Omental fat pad (tissue), 4 donors: ENCODE data around the gene IFT88. TPM values are rescaled to one million over a fixed set of nuclear protein-coding genes. Genes with fewer than 3 reads are reported as not detected.

Experiments used
- ATAC-seq: fragments of 150-250 bp; one replicate; pipeline ENCODE4 v1.9.1; 2016; ENCODE audit warnings: mild to moderate bottlenecking, moderate library complexity; ENCODE audit not compliant: low FRiP score
- DNase-seq: peaks from one replicate; pipeline ENCODE4 v3.0.0-alpha.2; 2019; ENCODE audit warnings: low spot score
- total RNA-seq, 4 donors: library from RNA; depleted of rRNA; stranded (reverse); fragments of >200 nt; gene quantifications; one replicate each; pipeline ENCODE4 v1.1.0, GENCODE V29; 2016
- TF ChIP-seq, protein P1 (sequence below), 3 donors: fragments of 450-650 bp; IDR thresholded peaks; one replicate each; pipeline ENCODE4 v1.5.1; 2016 to 2017; ENCODE audit warnings: antibody characterized with exemption in 3 of 3, mild to moderate bottlenecking in 3 of 3, moderate library complexity in 2 of 3

Gene IFT88
- total RNA-seq, 4 donors from 2014 or later = 9.2 to 14.2 (median 11.3) TPM

GRCh38 chr13:20565115-20565736 lies 1.7 kb upstream of the IFT88 start:
- no peak for DNase-seq
- TF ChIP-seq, protein P1, sequence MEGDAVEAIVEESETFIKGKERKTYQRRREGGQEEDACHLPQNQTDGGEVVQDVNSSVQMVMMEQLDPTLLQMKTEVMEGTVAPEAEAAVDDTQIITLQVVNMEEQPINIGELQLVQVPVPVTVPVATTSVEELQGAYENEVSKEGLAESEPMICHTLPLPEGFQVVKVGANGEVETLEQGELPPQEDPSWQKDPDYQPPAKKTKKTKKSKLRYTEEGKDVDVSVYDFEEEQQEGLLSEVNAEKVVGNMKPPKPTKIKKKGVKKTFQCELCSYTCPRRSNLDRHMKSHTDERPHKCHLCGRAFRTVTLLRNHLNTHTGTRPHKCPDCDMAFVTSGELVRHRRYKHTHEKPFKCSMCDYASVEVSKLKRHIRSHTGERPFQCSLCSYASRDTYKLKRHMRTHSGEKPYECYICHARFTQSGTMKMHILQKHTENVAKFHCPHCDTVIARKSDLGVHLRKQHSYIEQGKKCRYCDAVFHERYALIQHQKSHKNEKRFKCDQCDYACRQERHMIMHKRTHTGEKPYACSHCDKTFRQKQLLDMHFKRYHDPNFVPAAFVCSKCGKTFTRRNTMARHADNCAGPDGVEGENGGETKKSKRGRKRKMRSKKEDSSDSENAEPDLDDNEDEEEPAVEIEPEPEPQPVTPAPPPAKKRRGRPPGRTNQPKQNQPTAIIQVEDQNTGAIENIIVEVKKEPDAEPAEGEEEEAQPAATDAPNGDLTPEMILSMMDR (IDR thresholded peaks at IDR 0.05) = no peak
- ATAC-seq = no peak

DNA sequence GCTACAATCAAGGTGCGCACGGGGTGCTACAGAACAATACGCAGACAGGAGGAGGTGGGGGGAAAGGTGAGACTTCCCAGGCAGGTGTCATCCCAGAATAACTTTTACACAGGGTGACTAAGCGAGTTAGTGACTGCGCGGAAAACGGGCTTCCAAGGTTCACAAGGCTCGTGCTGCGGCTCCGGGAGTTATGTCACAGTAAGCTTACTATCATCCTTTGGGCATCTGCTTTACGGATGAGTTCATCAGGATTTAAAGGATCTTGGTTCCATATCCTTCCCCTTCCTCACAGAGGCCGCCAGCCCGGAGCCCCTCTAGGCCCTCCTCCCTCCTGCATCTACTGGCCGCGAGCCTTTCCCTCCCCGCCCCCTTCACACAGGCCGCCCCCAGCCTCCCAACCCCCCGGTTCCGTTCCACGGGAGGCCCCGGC lies 474 bp upstream of the IFT88 start:
- ATAC-seq (peak; percentile 77), DNase-seq (peak; percentile 25)
- TF ChIP-seq, protein P1 (IDR thresholded peaks at IDR 0.05) = no peak

DNA sequence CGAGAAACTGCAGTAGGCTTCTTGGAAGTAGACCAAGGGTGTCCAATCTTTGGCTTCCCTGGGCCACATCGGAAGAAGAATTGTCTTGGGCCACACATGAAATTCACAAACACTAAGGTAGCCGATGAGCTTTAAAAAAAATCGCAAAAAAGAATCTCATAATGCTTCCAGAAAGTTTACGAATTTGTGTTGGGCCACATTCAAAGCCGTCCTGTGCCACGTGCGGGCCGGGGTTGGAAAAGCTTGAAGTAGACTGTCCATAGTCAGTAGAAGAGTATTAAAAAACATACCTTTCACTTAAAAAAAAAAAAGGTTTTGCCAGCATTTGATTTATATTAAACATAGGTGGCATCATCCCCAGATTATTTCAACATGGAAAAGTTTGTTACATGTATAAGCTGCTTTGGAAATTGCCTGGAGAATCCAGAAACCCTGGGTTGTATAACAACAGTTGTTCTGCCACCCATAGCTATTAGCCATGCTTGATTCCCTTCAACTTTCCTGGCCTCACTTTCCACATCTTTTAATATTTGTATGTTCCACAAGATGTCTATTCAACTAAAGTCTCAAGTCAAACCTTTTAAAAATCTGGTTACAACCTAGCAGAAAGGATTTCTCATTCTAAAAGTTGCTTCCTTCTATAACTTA lies 1.0 kb downstream of the IFT88 start:
- TF ChIP-seq, protein P1 (IDR thresholded peaks at IDR 0.05) = no peak
- ATAC-seq (no peak), DNase-seq (no peak)

- no peak for DNase-seq
- ATAC-seq = no peak
- TF ChIP-seq, protein P1 (IDR thresholded peaks at IDR 0.05) = no peak
Measured at GRCh38 chr13:20570517-20570916, 3.6 kb downstream of the IFT88 start.

GRCh38 chr13:20571676-20572075 lies 4.7 kb downstream of the IFT88 start:
- DNase-seq (no peak), ATAC-seq (no peak)
- TF ChIP-seq, protein P1 (IDR thresholded peaks at IDR 0.05) = no peak

DNA sequence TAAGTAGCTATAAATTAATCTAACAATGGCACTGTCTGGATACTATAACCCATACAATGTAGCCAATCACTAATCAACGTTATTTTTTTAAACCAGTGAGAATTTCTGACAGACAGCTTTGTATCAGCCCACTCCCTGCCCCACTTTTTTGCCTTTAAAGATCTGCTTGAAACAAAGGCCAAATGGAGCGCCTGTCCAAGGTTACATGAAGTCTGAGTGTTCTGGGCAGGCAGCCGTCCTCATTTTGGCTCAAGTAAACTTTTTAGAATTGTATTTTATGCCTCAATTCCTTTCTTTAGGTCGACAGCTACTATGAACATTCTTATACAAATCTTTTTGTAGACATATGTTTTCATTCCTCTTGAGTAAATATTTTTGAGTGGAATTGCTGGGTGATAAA lies 6.2 kb downstream of the IFT88 start:
- DNase-seq = no peak
- no peak for ATAC-seq
- TF ChIP-seq, protein P1 (IDR thresholded peaks at IDR 0.05) = no peak

DNA sequence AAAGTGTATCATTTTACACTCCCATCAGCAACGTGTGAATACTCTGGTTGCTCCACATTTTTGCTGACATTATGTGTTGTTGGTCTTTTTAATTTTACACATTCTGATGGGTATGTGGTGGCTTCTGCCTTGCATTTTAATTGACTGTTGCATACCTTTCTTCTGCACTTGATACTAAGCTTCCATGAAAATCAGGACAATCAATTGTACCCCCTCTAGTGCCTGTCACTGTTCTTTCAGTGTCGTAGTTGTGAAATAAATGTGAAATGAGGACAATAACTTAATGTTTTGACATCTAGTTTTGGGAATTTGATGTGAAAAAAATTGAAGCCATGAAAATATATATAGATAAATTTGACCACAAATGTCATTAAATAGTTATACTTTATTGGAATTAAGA lies 6.7 kb downstream of the IFT88 start:
- no peak for ATAC-seq
- TF ChIP-seq, protein P1 (IDR thresholded peaks at IDR 0.05) = no peak
- no peak for DNase-seq
